CD4-positive, alpha-beta T cell treated with Interleukin-1 beta for 1 hour (primary cell): ENCODE measurements around the gene OPA1.

Source experiments
- DNase-seq, 2 donors: peaks; one replicate each; pipeline ENCODE4 v3.0.0-alpha.2; 2020 to 2022

The OPA1 gene

GRCh38 chr3:193650585-193650984 lies 57.6 kb downstream of the OPA1 start:
- no peak for DNase-seq

- no peak for DNase-seq
Observed at GRCh38 chr3:193655831-193656433, 62.9 kb downstream of the OPA1 start.

GRCh38 chr3:193656445-193656844 lies 63.4 kb downstream of the OPA1 start:
- no peak for DNase-seq

- no peak for DNase-seq
Observed at GRCh38 chr3:193656878-193657282, 63.9 kb downstream of the OPA1 start.

- no peak for DNase-seq
Observed at GRCh38 chr3:193660171-193660570, 67.2 kb downstream of the OPA1 start.

GRCh38 chr3:193660698-193661411 lies 67.8 kb downstream of the OPA1 start:
- no peak for DNase-seq

GRCh38 chr3:193662757-193663322 lies 69.8 kb downstream of the OPA1 start:
- DNase-seq, result no peak

- peak in 1 of 2 donors; percentile 30 for DNase-seq
Observed at GRCh38 chr3:193665370-193665989, 72.5 kb downstream of the OPA1 start.

GRCh38 chr3:193673845-193674244 lies 80.8 kb downstream of the OPA1 start:
- no peak for DNase-seq

- no peak for DNase-seq
Observed at GRCh38 chr3:193674714-193675113, 81.7 kb downstream of the OPA1 start.

- DNase-seq, result no peak
Observed at GRCh38 chr3:193677734-193678133, 84.7 kb downstream of the OPA1 start.

- DNase-seq, result no peak
Observed at GRCh38 chr3:193680220-193680619, 87.2 kb downstream of the OPA1 start.

- DNase-seq, result no peak
Observed at GRCh38 chr3:193681631-193682030, 88.6 kb downstream of the OPA1 start.

GRCh38 chr3:193686665-193687483 lies 93.9 kb downstream of the OPA1 start:
- DNase-seq, result no peak

- DNase-seq, result no peak
Observed at GRCh38 chr3:193688834-193689714, 96.1 kb downstream of the OPA1 start.

- DNase-seq, result peak in 1 of 2 donors; percentile 41
Observed at GRCh38 chr3:193693774-193694173, 100.8 kb downstream of the OPA1 start.

- DNase-seq, result no peak
Observed at GRCh38 chr3:193701953-193702635, 109.1 kb downstream of the OPA1 start.

- DNase-seq, result no peak
Observed at GRCh38 chr3:193702967-193703366, 110.0 kb downstream of the OPA1 start.

GRCh38 chr3:193704431-193704830 lies 111.4 kb downstream of the OPA1 start:
- DNase-seq, result no peak

- DNase-seq, result no peak
Observed at GRCh38 chr3:193708270-193708669, 115.3 kb downstream of the OPA1 start.
